Natural killer cell (primary cell): ENCODE data around the gene PRDM16. TPM values are rescaled to one million over a fixed set of nuclear protein-coding genes. Genes with fewer than 3 reads are reported as not detected.
A peak's percentile ranks its signal among the peaks of the same experiment; 100 is the strongest.

Experiments used
- ATAC-seq, 3 donors: fragments of 150-1000 bp in 2 of 3; fragments of 200-7000 bp in 1 of 3; cut with Tn5 transposase; 1 replicate in 1 of 3; 2 replicates in 2 of 3; pipeline ENCODE4 v1.10.0; 2021; ENCODE audit warnings: mild to moderate bottlenecking in 2 of 3, moderate library complexity in 2 of 3
- DNase-seq, 2 donors: peaks; one replicate each; pipeline versions ENCODE4 v3.0.0 to v3.0.0-alpha.2; 2013 to 2021; ENCODE audit warnings: mixed read lengths in 1 of 2
- H3K27ac ChIP-seq: one replicate; pipeline ENCODE4 v1.5.1; 2013; ENCODE audit warnings: mild to moderate bottlenecking, low read length
- H3K27me3 ChIP-seq: one replicate; pipeline ENCODE4 v1.6.1; 2013; ENCODE audit warnings: low read length; ENCODE audit not compliant: control insufficient read depth, insufficient read depth
- H3K36me3 ChIP-seq: one replicate; pipeline ENCODE4 v1.6.1; 2013; ENCODE audit warnings: low read length; ENCODE audit not compliant: control insufficient read depth, insufficient read depth
- H3K4me1 ChIP-seq: one replicate; pipeline ENCODE4 v1.6.1; 2013; ENCODE audit warnings: low read length; ENCODE audit not compliant: control insufficient read depth, insufficient read depth
- H3K4me3 ChIP-seq: one replicate; pipeline ENCODE4 v1.5.1; 2013; ENCODE audit warnings: low read length
- H3K9me3 ChIP-seq: one replicate; pipeline ENCODE4 v1.6.1; 2013; ENCODE audit warnings: low read length; ENCODE audit not compliant: control insufficient read depth, insufficient read depth
- H3K27ac Mint-ChIP-seq, 2 donors: one replicate each; pipeline ENCODE4 v1.8.0; 2022; ENCODE audit warnings: mild to moderate bottlenecking in 2 of 2, mixed read lengths in 2 of 2, moderate library complexity in 1 of 2
- H3K27me3 Mint-ChIP-seq, 2 donors: one replicate each; pipeline ENCODE4 v1.8.0; 2022; ENCODE audit warnings: low read depth in 2 of 2, mixed read lengths in 2 of 2
- H3K36me3 Mint-ChIP-seq: one replicate; pipeline ENCODE4 v1.8.0; 2022; ENCODE audit warnings: mixed read lengths
- H3K4me1 Mint-ChIP-seq, 2 donors: one replicate each; pipeline ENCODE4 v1.8.0; 2022; ENCODE audit warnings: mixed read lengths in 2 of 2
- H3K4me3 Mint-ChIP-seq: one replicate; pipeline ENCODE4 v1.8.0; 2022; ENCODE audit warnings: mild to moderate bottlenecking, moderate library complexity, mixed read lengths
- H3K9me3 Mint-ChIP-seq, 2 donors: one replicate each; pipeline ENCODE4 v1.8.0; 2022; ENCODE audit warnings: mixed read lengths in 2 of 2
- CTCF ChIP-seq: fragments of 200-600 bp; IDR thresholded peaks from one replicate; pipeline ENCODE4 v1.8.0; 2022; ENCODE audit warnings: antibody characterized with exemption
- WGBS: methylation state at CpG from one replicate; pipeline ENCODE4 v1.1.7; 2013; ENCODE audit warnings: missing lambda C conversion rate; ENCODE audit not compliant: insufficient coverage; 5-methylcytosine and 5-hydroxymethylcytosine counted together
- intact Hi-C: fragments of 100-400 bp; cut with micrococcal nuclease; formaldehyde crosslinking; loops from one replicate; pipeline ENCODE4 v1.14.2; 2022
- total RNA-seq, 4 donors: library from RNA; stranded (reverse); fragments of 120-200 nt in 1 of 4; gene quantifications; one replicate each; pipeline versions ENCODE4 v1.2.3 to v1.2.4, GENCODE V29; 2013 to 2022

PRDM16 gene
- total RNA-seq, 3 donors from 2014 or later (not counting 1 experiment from before 2014, with no cell fraction given): 0.25 to 0.64 TPM; not detected in 1

- DNase-seq: no peak
- Histone ChIP-seq H3K4me3 (no peak overlapping the region), H3K4me1 (peaks cover 9% of the 10 kb centered on the region), H3K27me3 (no peaks in the 10 kb centered on the region), H3K27ac (no peak overlapping the region), H3K9me3 (peaks cover 16% of the 10 kb centered on the region), H3K36me3 (no peaks in the 10 kb centered on the region)
- H3K9me3 Mint-ChIP-seq: peaks cover 6 to 8% of the 10 kb centered on the region in 2 donors
- H3K4me3 Mint-ChIP-seq: no peak overlapping the region
- H3K27ac Mint-ChIP-seq: peak overlapping the region in 1 of 2 donors; percentile 35
- no peak for ATAC-seq
- 40% methylated on average over 18 of the region's 18 CpGs for WGBS
- peaks cover 8 to 14% of the 10 kb centered on the region in 2 donors for H3K4me1 Mint-ChIP-seq
- intact Hi-C loops: no loop called here
- peaks cover 7 to 8% of the 10 kb centered on the region in 2 donors for H3K27me3 Mint-ChIP-seq
- no peak for TF ChIP-seq CTCF
- no peaks in the 10 kb centered on the region for H3K36me3 Mint-ChIP-seq
Measured at GRCh38 chr1:3320246-3321152, 251.5 kb downstream of the PRDM16 start.

DNA sequence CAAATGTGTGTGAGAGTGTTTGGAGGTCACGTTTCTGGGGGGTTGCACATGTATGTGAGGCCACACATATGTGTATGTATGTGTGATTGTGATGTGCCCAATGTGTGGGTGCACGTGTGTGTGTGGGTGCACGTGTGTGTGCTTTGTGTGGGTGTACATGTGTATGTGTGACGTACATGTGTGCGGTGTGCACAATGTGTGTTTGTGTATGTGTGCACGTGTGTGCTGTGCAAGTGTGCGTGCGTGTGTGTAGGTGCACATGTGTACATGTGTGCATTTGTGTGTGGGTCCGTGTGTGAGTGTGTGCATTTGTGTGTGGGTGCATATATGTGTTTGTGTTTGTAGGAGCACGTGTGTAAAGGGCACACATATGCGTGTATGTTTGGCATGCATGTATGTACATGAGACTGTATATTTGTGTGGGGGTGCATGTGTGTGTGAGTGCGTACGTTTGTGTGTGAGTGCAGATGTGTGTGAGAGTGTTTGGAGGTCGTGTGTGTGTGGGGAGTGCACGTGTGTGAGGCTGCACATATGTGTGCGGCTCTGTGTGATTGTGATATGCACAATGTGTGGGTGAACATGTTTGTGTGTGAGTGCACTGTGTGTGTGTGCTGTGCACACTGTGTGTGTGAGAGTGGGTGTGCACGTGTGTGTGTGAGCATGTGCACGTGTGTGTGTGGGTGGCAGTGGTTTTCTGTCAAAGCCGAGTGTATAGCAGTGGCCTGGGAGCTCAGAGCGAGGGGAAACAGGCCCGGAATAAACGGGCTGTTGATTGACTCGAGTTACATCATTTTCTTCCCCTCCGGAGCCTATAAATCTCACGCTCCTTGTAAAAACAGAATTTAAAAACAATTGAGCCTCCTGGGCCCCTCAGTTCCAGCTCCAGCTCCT, 252.8 kb downstream of the PRDM16 start:
- TF ChIP-seq CTCF: no peak
- Mint-ChIP-seq H3K27ac (no peak overlapping the region), H3K27me3 (peaks cover 7 to 8% of the 10 kb centered on the region in 2 donors), H3K36me3 (no peaks in the 10 kb centered on the region), H3K4me3 (no peak overlapping the region), H3K4me1 (peaks cover 3 to 8% of the 10 kb centered on the region in 2 donors), H3K9me3 (peaks cover under 1% of the 10 kb centered on the region in 2 donors)
- WGBS: 63% methylated on average over 25 of the region's 25 CpGs
- H3K9me3 ChIP-seq: peaks cover 6% of the 10 kb centered on the region
- intact Hi-C loops: no loop called here
- H3K4me1 ChIP-seq: peaks cover 8% of the 10 kb centered on the region
- H3K27me3 ChIP-seq: no peaks in the 10 kb centered on the region
- DNase-seq: no peak
- H3K27ac ChIP-seq: no peak overlapping the region
- H3K36me3 ChIP-seq: no peaks in the 10 kb centered on the region
- H3K4me3 ChIP-seq: no peak overlapping the region
- no peak for ATAC-seq

- H3K4me1 Mint-ChIP-seq: peaks cover 0 to 5% of the 10 kb centered on the region in 2 donors
Measured at GRCh38 chr1:3322450-3323020, 253.5 kb downstream of the PRDM16 start.

More at GRCh38 chr1:3322450-3323020, 253.5 kb downstream of the PRDM16 start:
- Histone ChIP-seq H3K4me3 (no peak overlapping the region), H3K27me3 (no peaks in the 10 kb centered on the region), H3K36me3 (no peaks in the 10 kb centered on the region), H3K9me3 (peaks cover 2% of the 10 kb centered on the region), H3K27ac (no peak overlapping the region), H3K4me1 (peaks cover under 1% of the 10 kb centered on the region)
- no peak for TF ChIP-seq CTCF
- H3K4me3 Mint-ChIP-seq: no peak overlapping the region
- H3K9me3 Mint-ChIP-seq: no peaks in the 10 kb centered on the region
- no peaks in the 10 kb centered on the region for H3K36me3 Mint-ChIP-seq
- H3K27ac Mint-ChIP-seq: no peak overlapping the region
- H3K27me3 Mint-ChIP-seq: peaks cover 7 to 8% of the 10 kb centered on the region in 2 donors
- 79% methylated on average over 17 of the region's 17 CpGs for WGBS
- intact Hi-C loops: no loop called here
- DNase-seq (no peak), ATAC-seq (no peak)
